WERI-Rb-1 (cell line): Measurements from ENCODE around the gene APLF.
"Not testable (repeated sequence)": the region's sequence is repeated elsewhere in the genome, so short reads cannot be mapped to it uniquely, and the experiment has no call there.

Experiments used
- DNase-seq: peaks from one replicate; pipeline ENCODE4 v3.0.0-alpha.2; 2020
- H3K27ac ChIP-seq: fragments of 250-450 bp; sonication (Bioruptor Pico); 2 replicates; pipeline ENCODE4 v1.5.1; 2020; ENCODE audit warnings: mild to moderate bottlenecking, moderate library complexity
- H3K27me3 ChIP-seq: fragments of 250-450 bp; sonication (Bioruptor Pico); 2 replicates; pipeline ENCODE4 v1.5.1; 2021; ENCODE audit warnings: mild to moderate bottlenecking, low read depth, moderate library complexity; ENCODE audit not compliant: insufficient read depth, severe bottlenecking
- H3K36me3 ChIP-seq: fragments of 250-450 bp; sonication (Bioruptor Pico); 2 replicates; pipeline ENCODE4 v1.5.1; 2020; ENCODE audit warnings: mild to moderate bottlenecking, moderate library complexity
- H3K4me3 ChIP-seq: 2 replicates; pipeline ENCODE4 v1.5.1; 2011; ENCODE audit warnings: low read depth, mild to moderate bottlenecking, control low read depth, low read length
- H3K9me3 ChIP-seq: fragments of 250-450 bp; sonication (Bioruptor Pico); 2 replicates; pipeline ENCODE4 v1.5.1; 2021; ENCODE audit warnings: mild to moderate bottlenecking, moderate library complexity; ENCODE audit not compliant: severe bottlenecking
- TF ChIP-seq, protein P1 (sequence below): IDR thresholded peaks from 2 replicates; pipeline ENCODE4 v1.5.1; 2011; ENCODE audit warnings: low read depth, mild to moderate bottlenecking, control low read depth, inconsistent platforms, low read length

Gene APLF

DNA sequence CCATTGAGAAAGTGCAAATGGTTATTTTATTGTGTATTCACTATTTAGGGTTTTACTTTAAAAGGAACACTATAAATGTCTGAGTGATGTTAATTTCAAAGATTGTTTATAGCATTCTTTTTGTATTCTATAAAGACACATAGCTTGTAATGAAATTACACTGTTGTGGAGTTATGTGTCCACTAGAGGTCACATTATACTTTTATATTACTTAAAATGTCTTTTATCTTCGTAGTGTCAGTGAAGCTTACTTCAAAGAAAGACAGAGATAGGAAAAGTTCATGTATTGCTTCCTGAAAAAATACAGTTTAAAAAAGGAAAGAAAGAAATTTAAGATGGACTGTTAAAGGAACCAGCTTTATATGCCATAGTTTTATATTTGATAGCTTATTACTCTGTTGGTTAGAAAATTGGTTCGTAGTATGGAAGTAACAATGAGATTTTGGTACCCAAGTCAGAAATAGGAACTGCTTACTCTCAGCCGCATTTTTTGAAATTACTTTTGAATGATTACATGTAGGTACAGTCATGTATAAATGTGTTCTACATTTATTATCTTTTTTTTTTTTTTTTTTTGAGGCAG is 20.5 kb downstream of the APLF start:
- H3K4me3 ChIP-seq, result no peak overlapping the region

DNA sequence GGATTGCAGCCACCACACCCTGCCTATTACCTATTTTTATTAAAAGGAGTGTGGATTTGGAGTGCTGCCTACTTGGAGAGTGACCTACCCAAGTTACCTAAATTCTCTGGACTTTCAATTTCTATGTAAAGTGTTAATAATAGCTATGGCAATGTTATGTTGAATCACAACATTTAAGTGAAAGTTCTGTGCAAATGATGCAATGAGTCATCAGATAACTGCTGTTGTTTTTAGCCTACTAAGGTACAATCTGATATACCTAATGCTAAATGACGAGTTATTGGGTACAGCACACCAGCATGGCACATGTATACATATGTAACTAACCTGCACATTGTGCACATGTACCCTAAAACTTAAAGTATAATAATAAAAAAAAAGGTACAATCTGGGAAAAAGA is 21.2 kb downstream of the APLF start:
- H3K4me3 ChIP-seq, DNase-seq, H3K36me3 ChIP-seq, H3K27ac ChIP-seq, H3K9me3 ChIP-seq, H3K27me3 ChIP-seq: not testable (repeated sequence)

More for the DNA sequence above, 20.5 kb downstream of the APLF start:
- no peak for DNase-seq
- no peak overlapping the region for H3K27ac ChIP-seq
- no peaks in the 10 kb centered on the region for H3K27me3 ChIP-seq
- no peaks in the 10 kb centered on the region for H3K9me3 ChIP-seq
- H3K36me3 ChIP-seq, result no peaks in the 10 kb centered on the region
- TF ChIP-seq, protein P1, sequence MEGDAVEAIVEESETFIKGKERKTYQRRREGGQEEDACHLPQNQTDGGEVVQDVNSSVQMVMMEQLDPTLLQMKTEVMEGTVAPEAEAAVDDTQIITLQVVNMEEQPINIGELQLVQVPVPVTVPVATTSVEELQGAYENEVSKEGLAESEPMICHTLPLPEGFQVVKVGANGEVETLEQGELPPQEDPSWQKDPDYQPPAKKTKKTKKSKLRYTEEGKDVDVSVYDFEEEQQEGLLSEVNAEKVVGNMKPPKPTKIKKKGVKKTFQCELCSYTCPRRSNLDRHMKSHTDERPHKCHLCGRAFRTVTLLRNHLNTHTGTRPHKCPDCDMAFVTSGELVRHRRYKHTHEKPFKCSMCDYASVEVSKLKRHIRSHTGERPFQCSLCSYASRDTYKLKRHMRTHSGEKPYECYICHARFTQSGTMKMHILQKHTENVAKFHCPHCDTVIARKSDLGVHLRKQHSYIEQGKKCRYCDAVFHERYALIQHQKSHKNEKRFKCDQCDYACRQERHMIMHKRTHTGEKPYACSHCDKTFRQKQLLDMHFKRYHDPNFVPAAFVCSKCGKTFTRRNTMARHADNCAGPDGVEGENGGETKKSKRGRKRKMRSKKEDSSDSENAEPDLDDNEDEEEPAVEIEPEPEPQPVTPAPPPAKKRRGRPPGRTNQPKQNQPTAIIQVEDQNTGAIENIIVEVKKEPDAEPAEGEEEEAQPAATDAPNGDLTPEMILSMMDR, result peak; percentile 26

DNA sequence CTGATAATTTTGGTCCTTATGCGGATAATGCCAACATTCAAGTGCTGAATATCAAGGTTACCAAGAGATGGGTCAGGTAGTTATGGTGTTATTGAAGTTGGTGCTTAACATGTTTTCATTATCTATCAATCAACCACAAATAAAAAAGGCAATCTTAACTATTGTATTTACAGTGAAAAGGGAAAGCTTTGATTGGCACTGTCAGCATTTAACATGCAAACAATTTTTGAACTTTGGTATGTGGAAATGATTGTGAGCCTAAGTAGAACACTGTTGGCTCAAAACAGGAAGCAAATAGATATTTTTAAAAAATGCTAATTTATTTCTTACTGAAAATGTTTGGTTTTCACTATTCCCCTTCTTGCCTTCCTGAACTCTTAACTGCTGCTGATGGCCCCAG is 21.9 kb downstream of the APLF start:
- Histone ChIP-seq H3K9me3 (no peaks in the 10 kb centered on the region), H3K27me3 (no peaks in the 10 kb centered on the region), H3K4me3 (no peak overlapping the region), H3K27ac (no peak overlapping the region), H3K36me3 (no peaks in the 10 kb centered on the region)
- DNase-seq, result no peak
- TF ChIP-seq, protein P1, result no peak

DNA sequence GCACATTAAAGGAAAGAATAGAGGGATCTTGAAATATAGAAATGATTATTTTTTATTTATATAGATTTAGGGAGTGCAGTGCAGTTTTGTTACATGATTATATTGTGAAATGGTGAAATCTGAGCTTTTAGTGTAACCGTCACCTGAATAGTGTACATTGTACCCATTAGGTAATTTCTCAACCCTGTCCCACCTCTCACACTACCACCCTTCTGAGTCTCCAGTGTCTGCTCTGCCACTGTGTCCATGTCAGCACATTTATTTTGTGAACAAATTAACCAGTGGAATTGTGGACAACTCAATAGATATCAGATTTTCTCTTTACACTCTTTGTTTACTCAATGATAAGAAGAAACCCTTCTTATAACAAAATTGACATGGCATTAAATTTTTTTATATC is 24.2 kb downstream of the APLF start:
- H3K27me3 ChIP-seq, result no peaks in the 10 kb centered on the region
- TF ChIP-seq, protein P1, result no peak

DNA sequence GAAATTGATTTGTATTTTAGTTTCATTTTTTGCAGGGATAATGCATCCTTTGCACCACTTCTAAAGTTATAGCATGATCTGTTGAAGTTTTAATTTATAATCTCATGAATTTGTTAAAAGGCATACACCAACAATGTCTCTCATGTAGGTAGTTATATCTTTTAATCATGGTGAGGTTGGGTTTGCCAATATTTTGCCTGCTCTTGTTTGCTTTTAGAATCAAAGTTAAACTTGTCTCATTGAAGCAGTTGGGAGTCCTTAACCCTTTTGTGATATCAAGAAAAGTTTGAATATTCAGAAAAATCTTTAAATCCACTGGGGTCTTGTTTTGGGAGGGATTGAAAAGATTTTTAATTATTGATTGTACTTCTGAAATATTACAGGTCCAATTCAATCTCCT is 31.7 kb downstream of the APLF start:
- no peak for DNase-seq
- TF ChIP-seq, protein P1, result no peak
- Histone ChIP-seq H3K27ac (no peak overlapping the region), H3K27me3 (no peaks in the 10 kb centered on the region), H3K36me3 (no peaks in the 10 kb centered on the region), H3K4me3 (no peak overlapping the region), H3K9me3 (peaks cover 13% of the 10 kb centered on the region)

More for the DNA sequence above, 24.2 kb downstream of the APLF start:
- H3K4me3 ChIP-seq, result no peak overlapping the region
- H3K36me3 ChIP-seq, result no peaks in the 10 kb centered on the region
- DNase-seq, result no peak
- H3K9me3 ChIP-seq, result peaks cover 8% of the 10 kb centered on the region
- H3K27ac ChIP-seq, result no peak overlapping the region

DNA sequence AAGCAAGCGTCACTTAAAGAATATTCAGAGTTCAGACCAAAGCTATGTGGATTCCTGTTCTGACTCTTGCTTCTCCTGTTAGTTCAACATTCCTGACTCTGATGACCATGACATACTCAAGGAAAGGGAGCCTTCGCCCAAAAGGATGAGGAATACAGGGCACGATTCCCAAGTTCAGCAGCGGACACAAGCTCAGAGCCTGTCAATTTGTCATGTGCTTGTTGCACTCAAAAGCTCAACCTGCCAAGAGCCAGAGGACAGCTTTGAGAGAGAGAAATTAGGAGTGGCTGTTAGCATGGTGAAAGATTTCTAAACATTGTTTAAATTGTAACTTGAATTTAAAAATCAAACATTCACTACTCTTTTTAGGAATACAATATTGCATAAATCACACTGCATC is 33.3 kb downstream of the APLF start:
- Histone ChIP-seq H3K4me3 (no peak overlapping the region), H3K9me3 (peaks cover 12% of the 10 kb centered on the region), H3K36me3 (no peaks in the 10 kb centered on the region), H3K27ac (no peak overlapping the region), H3K27me3 (no peaks in the 10 kb centered on the region)
- TF ChIP-seq, protein P1, result no peak
- DNase-seq, result no peak
